ENCODE data around the gene SMG9.

DNA sequence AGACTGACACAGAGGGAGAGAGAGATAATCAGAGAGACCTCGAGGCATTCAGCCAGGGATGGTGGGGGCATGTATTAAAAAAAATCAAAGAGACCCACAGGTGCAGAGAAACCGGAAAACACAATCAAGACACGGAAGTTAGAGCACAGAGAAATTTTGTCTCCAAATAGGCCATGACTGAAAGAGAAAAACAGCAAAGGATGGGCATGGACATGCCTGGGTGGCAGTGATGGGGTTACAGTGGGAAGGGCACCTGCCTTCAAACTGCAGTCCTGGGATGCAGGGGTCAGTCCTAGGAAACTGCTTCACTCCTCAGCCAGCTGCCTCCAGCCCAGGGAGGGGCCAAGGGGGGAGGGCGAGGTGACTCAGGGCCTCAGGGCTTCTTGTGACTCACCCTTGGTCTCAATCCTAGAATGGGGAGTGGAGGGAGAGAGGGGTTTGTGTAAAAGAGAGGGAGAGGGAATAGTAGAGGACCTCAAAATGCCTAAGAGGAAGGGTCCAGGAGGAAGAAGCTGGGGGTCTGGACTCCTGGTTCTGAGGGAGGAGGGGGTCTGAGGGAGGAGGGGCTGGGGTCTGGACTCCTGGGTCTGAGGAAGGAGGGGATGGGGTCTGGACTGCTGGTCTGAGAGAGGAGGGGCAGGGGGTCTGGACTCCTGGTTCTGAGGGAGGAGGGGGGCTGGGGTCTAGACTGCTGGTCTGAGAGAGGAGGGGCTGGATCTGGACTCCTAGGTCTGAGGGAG is 29.6 kb upstream of the SMG9 start:
- TF ChIP-seq, protein P1, sequence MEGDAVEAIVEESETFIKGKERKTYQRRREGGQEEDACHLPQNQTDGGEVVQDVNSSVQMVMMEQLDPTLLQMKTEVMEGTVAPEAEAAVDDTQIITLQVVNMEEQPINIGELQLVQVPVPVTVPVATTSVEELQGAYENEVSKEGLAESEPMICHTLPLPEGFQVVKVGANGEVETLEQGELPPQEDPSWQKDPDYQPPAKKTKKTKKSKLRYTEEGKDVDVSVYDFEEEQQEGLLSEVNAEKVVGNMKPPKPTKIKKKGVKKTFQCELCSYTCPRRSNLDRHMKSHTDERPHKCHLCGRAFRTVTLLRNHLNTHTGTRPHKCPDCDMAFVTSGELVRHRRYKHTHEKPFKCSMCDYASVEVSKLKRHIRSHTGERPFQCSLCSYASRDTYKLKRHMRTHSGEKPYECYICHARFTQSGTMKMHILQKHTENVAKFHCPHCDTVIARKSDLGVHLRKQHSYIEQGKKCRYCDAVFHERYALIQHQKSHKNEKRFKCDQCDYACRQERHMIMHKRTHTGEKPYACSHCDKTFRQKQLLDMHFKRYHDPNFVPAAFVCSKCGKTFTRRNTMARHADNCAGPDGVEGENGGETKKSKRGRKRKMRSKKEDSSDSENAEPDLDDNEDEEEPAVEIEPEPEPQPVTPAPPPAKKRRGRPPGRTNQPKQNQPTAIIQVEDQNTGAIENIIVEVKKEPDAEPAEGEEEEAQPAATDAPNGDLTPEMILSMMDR (IDR thresholded peaks at IDR 0.05; ENCODE audit: low read depth, low read length, missing input control) = no peak
- TF ChIP-seq SP1 (IDR thresholded peaks at IDR 0.05) (no peak), EGR1 (IDR thresholded peaks at IDR 0.05; ENCODE audit: low read depth in 2 of 2) (no peak), JUND (IDR thresholded peaks at IDR 0.05) (no peak), RAD21 (IDR thresholded peaks at IDR 0.05) (no peak), TAF1 (conservative IDR thresholded peaks at IDR 0.05) (no peak), GABPA (IDR thresholded peaks at IDR 0.05 in 1 of 2, conservative IDR thresholded peaks at IDR 0.05 in 1 of 2) (no peak), NR2F2 (IDR thresholded peaks at IDR 0.05) (no peak), YY1 (IDR thresholded peaks at IDR 0.05) (no peak), FOXA2 (IDR thresholded peaks at IDR 0.05) (no peak)
- TF ChIP-seq, protein P2, sequence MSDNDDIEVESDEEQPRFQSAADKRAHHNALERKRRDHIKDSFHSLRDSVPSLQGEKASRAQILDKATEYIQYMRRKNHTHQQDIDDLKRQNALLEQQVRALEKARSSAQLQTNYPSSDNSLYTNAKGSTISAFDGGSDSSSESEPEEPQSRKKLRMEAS (IDR thresholded peaks at IDR 0.05) = no peak
- TF ChIP-seq, protein P3, sequence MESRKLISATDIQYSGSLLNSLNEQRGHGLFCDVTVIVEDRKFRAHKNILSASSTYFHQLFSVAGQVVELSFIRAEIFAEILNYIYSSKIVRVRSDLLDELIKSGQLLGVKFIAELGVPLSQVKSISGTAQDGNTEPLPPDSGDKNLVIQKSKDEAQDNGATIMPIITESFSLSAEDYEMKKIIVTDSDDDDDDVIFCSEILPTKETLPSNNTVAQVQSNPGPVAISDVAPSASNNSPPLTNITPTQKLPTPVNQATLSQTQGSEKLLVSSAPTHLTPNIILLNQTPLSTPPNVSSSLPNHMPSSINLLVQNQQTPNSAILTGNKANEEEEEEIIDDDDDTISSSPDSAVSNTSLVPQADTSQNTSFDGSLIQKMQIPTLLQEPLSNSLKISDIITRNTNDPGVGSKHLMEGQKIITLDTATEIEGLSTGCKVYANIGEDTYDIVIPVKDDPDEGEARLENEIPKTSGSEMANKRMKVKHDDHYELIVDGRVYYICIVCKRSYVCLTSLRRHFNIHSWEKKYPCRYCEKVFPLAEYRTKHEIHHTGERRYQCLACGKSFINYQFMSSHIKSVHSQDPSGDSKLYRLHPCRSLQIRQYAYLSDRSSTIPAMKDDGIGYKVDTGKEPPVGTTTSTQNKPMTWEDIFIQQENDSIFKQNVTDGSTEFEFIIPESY (IDR thresholded peaks at IDR 0.05) = no peak
- TF ChIP-seq, protein P4, sequence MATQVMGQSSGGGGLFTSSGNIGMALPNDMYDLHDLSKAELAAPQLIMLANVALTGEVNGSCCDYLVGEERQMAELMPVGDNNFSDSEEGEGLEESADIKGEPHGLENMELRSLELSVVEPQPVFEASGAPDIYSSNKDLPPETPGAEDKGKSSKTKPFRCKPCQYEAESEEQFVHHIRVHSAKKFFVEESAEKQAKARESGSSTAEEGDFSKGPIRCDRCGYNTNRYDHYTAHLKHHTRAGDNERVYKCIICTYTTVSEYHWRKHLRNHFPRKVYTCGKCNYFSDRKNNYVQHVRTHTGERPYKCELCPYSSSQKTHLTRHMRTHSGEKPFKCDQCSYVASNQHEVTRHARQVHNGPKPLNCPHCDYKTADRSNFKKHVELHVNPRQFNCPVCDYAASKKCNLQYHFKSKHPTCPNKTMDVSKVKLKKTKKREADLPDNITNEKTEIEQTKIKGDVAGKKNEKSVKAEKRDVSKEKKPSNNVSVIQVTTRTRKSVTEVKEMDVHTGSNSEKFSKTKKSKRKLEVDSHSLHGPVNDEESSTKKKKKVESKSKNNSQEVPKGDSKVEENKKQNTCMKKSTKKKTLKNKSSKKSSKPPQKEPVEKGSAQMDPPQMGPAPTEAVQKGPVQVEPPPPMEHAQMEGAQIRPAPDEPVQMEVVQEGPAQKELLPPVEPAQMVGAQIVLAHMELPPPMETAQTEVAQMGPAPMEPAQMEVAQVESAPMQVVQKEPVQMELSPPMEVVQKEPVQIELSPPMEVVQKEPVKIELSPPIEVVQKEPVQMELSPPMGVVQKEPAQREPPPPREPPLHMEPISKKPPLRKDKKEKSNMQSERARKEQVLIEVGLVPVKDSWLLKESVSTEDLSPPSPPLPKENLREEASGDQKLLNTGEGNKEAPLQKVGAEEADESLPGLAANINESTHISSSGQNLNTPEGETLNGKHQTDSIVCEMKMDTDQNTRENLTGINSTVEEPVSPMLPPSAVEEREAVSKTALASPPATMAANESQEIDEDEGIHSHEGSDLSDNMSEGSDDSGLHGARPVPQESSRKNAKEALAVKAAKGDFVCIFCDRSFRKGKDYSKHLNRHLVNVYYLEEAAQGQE (IDR thresholded peaks at IDR 0.05) = no peak
